ENCODE results near the gene DGKA.
A peak's percentile ranks its signal among the peaks of the same experiment; 100 is the strongest.
"Not testable (repeated sequence)": the region's sequence is repeated elsewhere in the genome, so short reads cannot be mapped to it uniquely, and the experiment has no call there.

DGKA gene

DNA sequence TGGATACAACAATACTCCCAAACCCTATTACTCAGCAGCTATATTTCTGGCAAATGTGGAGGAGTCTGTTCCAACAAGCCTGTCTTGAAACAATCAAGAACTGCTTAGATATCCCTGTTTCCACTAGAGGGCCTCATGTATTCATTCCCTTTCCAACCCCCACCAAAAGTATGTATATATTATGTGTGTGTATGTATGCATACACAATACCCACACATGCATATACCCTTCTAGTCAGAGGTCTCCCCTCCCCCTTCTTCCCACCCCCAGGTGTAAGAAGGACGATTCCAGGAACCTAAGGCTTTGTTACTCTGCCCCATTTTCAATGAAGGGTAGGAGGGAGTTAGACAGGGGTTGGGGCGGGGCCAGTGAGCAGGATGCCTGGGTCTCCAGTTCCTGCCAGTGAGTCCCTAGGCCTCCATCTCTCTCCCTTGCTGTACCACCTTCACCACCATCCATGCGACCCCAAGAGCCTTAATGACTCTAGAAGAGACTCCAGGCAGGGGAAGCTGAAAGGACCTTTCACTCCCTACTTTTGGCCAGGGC, at the start of gene DGKA:
Gene DGKA (plus strand): TSS at position 392 of the 546 bp plus-strand sequence. CDS start 5,342 bp downstream, outside the sequence.
- peak; percentile 87 for DNase-seq

DNA sequence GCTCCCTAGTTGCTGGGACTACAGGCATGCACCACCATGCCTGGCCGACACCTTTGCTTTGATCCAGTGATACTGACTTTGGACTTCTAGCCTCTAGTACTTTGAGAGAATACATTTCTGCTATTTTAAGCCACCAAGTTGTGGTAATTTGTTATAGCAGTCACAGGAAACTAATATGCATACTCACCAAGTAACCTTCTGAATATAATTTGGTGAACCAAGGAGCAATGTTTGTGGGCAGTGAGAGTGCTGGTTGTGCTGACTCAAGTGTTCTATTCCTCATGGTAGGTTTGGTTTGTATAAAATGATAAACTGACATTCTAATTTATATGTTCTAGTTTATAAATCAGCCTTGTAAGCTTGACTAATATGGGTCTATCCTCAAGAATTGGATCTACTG, 45.8 kb upstream of the DGKA start:
- DNase-seq, result no peak

DNA sequence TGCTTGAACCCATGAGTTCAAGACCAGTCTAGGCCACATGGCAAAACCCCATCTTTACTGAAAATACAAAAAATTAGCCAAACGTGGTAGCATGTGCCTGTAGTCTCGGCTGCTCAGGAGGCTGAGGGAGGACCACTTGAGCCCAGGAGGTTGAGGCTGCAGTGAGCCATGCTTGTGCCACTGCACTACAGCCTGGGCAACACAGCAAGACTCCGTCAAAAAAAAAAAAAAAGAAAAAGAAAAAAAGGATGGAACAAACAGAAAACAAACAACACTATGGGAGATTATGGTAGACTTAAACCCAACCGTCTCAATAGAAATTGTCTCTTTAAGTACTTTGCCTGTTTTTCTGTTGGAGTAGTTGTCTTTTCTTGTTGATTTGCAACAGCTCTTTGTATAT, 39.7 kb upstream of the DGKA start:
- DNase-seq, result no peak

DNA sequence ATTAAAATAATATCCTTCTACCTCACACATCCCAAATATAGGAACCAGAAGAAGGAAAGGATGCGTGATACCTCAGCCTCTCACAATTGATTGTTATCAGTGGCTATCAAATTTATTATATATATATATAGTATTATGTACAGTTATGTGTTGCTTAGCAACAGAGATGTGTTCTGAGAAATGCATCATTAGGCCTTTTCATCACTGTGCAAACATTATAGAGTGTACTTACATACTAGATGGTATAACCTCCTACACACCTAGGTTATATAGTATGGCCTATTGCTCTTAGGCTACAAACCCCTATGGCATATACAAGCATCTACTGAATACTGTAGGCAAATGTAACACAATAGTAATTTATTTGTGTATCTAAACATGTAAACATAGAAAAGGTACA, 37.2 kb upstream of the DGKA start:
- DNase-seq, result no peak

DNA sequence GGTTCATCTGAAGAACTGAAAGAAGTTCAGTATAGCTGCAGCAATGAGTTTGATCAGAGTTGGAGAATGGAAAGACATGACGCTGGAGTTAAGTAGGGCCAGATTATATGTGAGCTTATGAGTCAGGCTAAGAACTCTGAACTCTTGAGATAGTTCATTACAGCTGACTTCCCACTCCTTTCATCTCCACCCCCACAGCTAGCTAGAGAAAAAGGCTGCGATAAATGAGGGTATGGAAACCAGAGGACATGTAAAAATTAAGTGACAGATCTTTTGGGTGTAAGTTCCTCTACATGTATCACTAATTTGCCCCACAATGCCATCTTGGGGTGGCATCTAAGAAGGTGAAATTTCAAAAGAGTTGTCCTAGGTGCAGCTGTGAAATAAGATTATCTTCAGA, 31.9 kb upstream of the DGKA start:
- DNase-seq, result no peak

DNA sequence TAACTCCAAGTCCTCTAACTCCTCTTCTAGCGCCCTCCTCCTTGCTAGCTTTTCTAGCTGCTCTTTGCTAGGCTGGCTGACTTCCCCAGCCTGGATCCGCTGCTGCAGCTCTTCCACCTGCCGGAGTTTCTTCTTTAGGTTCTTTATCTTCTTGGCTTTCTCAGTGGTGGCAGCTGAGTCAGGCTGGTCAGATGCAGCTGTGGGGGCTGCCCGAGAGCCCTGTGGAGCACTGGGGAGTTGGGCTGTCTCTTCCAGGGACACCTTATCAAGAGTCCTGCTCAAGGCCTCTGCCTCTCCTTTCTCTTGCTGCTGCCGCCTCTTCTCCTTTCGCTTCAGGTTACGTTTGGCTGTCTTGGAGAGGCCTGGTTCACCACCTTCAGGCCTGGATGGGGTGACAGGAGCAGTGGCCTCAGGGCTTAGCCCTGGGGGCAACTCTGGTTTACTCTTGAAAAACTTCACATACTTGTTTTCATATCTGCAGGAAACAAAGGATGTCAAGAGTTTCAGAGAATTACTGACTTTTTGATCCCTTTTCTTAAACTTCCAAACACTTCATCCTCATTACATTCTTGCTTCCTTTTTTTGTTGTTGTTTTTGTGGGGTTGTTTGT, 29.0 kb upstream of the DGKA start:
- no peak for DNase-seq

DNA sequence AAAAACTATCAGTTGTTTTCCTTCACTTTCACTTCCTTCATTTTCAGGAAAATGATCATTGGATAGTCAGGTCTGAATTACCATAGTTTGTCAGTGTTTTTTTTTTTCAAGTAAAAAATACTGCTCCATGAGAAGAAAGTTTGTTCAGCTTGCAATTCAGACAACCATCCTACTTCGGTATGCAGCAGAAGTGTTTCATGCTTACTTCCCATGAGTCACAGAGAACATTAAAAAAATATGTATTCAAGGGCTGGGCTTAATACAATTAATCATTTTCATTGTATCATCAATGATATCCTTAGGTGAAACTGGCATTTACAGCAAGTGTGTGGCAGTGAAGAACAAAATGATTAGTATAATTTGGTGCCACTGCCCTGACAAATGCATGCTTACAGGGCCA, 24.9 kb upstream of the DGKA start:
- DNase-seq, result no peak

DNA sequence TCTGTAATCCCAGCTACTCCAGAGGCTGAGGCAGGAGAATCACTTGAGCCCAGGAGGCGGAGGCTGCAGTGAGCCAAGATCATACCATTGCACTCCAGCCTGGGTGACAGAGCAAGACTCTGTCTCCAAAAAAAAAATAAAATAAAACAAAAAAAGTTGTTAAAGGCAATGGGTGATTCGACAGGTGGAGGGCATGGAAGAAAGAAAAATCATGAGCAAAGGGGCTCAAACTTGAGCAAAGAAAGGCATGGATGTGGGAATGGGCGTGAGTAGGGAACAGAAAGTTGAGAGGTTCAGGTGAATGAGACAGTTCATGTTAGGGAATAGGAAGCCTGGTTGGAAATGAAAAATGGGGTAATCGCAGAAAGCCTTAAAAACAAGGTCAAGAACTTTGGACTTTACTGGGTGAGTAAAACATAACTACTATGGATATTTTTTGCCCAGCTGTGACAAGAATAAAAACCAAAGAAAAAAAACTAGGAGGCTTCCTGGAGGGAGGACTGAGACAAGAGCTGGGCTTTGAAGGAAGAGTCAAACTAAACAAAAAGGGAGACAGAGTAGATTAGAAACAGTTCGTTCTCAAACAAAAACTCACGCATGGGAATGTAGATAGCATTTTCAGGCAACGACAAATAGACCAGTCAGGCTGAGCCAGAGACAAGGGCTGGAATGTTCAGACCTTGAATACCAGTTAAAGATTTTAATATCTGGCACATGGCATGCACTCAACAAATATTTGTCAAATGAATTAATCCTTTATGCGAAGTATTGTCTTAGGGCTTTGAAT, 22.0 kb upstream of the DGKA start:
- DNase-seq, result no peak

DNA sequence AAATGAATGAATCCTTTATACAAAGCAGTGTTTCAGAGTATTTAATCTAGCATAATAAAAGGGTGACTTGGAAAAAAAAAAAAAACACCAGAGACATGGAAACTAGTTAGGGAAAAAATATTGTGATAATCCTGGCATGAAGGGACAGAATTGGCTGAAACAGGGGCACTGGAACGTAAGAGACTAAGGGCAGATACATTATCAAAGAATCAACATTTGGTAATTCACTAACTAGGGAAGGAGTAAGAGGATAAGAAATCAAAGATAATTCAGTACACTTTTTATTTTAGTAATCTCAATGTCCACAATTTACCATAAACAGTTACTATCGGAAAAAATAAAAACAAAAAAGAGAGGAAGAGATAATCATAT, 21.5 kb upstream of the DGKA start:
- no peak for DNase-seq

DNA sequence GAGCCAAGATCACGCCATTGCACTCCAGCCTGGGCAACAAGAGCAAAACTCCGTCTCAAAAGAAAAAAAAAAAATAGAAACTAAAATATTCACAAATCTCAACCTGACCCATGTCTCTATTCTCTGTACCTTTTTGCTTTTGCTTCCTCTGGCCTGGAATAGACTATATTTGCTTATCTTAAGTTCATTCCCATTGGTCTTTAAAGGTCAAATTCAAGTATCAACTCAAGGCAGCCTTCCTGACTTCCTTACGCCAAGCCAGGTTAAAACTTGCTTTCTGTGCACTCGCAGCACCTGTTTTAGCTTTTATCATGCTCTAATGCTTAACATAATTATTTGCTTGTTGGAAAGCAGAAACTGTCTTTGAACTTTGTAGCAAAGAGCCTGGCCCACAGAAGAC, 18.1 kb upstream of the DGKA start:
- no peak for DNase-seq

DNA sequence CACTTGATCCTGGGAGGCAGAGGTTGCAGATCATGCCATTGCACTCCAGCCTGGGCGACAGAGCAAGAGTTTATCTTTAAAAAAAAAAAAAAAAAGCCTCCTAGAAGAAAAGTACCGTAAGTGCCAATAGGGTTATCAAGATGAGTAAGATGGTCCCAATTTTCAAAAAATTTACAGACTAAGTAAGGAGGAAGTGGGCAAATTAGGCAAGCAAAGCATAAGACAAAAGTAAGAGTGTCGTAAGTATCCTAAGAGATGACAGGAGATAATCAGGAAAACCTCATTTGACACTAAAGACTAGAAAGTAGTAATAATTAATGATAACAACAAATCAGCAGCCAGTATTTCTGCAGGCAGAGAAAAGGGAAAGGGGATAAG, 15.5 kb upstream of the DGKA start:
- no peak for DNase-seq

DNA sequence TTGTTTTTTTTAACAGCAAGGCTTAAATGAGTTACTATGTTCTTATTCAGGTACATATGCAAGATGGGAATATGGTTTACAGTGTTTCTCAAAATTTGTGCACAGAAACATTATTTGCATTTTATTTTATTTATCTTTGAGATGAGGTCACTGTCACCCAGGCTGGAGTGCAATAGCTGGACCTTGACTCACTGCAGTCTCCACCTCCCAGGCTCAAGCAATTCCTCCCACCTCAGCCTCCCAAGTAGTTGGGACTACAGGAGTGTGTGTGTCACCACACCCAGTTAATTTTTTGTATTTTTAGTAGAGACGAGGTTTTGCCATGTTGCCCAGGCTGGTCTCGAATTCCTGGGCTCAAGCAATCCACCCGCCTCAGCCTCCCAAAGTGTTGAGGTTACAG, 11.9 kb upstream of the DGKA start:
- not testable (repeated sequence) for DNase-seq

DNA sequence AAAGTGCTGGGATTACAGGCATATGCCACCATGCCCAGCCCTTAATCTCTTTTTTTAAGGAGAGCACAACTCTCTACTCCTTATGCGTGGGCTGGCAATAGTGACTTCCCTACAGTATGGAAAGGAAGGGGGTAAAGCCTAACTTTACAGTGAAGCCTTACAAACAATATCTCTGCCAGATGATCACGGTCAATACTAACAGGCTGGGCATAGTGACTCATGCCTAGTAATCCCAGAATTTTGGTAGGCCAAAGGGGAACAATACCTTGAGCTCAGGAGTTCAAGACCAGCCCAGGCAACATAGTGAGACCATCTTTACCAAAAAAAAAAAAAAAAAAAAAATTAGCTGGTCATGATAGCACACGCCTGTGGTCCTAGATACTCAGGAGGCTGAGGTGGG, 8.8 kb upstream of the DGKA start:
- no peak for DNase-seq

DNA sequence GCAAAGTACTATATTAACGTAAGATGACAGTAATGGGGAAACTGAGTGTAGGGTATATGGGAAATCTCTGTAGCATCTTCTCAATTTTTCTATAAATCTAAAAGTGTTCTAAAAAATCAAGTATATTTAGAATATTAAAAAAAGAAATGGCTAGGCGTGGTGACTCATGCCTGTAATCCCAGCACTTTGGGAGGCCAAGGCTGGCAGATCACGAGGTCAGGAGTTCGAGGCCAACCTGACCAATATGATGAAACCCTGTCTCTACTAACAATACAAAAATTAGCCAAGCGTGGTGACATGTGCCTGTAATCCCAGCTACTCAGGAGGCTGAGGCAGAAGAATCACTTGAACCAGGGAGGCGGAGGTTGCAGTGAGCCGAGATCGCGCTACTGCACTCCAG, 7.3 kb upstream of the DGKA start:
- not testable (repeated sequence) for DNase-seq

DNA sequence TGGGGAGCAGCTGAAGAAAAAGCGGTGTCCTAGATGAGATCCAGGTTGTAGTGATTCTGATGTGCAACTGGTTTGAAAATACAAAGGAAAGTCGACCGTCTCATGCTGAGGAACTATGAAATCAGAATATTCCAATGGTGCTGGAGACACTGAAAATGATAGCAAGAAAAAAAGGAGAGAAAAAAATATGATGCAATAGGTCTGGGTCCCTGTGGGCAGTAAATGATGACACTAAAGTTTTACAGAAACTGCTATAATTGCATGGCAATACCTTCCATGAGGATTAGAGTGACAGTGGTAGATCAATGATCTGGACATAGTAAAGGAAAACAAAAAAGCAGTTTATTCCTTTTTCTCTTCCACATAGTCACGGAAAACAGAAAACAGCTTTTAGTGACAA, 5.6 kb upstream of the DGKA start:
- DNase-seq, result no peak

DNA sequence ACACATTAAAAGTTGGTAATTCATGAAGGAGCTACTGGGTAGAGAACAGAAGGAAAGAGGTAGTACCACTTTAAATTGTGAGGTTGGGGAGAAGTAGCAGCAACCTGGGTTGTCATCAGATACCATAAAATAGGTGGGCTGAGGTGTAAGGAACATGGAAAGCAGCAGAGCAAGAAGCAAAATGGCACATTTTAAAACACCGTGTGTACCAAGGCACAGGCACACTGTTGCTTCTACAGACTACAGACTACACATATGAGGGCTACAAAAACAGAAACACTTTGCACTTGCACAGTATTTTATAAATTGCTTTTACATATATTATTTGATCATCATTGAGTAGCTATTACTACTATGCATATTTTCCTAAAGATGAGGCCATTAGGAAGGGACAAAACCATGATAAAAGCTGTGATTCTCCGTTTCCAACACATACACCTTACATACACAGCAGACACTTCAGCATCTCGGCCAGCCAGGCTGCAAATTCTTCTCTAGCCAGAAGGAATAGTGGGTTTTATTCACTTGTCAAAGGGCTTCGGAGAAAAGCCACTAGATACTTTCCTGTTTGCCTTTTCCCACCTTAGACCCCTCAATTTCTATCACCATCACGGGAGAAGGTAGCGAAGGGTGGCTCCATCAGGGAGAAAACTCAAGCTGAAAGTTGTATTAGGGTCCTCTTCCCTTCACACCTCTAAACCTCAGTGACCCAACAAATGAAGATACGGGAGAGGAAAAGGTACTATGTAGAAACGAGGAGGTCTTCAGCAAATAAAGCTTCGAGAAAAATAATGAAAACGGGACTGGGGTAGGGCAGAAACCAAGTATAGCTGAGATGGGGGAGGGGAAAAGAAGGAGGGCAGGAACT, 4.9 kb upstream of the DGKA start:
- DNase-seq, result no peak

DNA sequence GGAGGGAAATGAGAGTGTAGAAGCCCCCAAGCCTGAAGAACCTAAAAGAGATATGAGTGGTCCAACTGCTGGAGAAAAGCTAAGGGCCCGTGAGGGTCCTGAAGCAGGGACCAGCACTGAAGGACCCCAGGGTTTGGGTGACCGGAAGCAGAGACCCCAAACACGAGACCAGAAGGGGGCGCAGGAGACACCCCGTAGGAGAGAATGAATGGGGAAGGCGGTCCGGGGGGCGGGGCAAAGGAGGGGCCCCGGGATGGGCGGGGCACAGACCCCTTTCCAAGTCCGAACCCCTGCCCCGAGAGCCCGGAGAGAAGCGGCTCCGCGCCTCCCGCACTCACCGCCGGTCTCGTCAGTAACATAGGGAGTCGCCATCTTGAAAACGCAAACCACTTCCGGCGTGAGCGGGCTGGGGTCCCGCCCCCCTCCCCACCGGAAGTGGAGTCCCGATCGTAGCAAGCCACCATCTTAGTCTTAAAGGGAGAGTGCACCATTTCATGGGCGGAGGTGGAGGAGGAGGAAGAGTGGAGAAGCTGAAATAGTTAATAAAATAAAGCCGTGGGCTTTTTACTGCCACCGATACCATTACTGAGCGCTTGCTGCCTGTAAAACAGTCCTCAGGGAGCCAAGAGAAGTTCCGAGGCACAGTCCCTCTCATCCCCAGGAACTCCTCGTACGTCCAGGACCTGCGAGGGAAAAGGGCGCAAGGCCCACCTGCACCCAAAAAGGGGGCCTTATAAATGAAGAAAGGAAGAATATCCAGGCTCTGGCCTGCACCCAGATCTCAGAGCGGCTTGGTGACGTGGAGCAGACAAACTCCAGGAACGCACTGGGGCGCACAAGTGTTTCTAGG, 4.0 kb upstream of the DGKA start:
- DNase-seq, result peak; percentile 95

DNA sequence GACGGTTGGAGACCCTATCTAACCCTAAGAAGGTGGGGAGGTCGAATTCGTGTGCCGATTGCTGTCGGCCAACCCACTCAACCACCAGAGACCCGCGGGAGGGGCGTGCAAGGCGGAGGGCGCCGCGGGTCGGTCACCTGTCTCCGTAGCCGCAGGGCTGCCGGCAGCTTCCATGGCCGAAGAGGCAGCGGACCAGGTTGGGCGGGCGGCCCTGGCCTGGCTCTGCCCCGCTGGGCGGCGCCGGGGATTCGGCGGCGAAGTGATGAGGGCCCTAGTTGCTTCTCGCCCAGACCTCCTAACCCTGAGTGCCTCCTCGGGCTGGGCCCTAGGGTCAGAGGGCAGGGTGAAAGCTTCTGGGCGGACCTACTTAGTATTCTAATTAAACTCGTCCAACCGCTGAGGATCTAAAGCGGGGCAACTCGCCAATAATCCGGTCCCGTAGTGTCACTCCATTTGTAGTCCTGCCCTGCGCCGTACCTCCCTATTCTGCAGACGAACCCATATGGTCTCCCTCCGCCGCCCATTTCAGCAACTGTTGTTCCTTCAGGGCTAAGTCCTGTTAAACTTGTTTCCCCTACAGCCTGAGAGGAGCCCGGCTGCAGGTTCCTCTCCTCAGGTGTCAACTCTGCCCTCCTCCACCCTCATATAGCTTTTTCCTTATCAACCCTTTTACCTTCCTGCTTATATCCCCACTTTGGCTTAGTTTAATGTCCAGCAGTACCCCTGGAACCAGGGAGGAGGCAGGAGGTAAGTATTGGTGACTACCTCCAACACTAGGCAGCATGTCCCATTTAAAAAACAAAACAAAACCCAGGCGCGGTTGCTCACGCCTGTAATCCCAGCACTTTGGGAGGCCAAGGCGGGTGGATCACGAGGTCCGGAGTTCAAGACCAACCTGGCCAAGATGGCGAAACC, 3.1 kb upstream of the DGKA start, which contains the start of gene PYM1:
Gene PYM1 (minus strand): TSS at position 307 of the 915 bp plus-strand sequence. CDS start 133 bp downstream, at position 174.
- DNase-seq, result peak; percentile 91

DNA sequence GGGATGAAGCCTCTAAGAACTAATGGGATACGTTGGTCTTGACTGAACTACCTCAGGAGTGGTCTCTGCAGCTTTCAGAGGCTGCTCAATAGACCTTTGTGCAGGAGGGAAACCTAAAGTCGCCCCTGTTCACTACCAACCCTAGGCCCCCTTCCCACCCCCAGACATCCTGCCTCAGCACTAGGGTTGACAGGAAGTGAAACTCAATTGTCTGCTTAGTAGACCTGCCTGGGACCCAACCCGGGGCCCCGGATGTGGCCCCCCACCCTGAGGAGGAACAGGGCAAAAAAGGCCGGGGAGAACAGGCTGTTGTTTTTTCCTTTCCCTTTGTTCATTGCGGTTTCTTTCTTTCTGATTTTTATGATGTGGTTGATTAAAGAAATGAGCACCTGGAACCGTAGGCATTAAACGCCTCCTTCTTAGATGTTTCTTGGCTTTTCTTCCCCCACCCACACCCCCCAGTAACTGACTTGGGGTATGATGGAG, 1.6 kb upstream of the DGKA start:
- peak; percentile 93 for DNase-seq

DNA sequence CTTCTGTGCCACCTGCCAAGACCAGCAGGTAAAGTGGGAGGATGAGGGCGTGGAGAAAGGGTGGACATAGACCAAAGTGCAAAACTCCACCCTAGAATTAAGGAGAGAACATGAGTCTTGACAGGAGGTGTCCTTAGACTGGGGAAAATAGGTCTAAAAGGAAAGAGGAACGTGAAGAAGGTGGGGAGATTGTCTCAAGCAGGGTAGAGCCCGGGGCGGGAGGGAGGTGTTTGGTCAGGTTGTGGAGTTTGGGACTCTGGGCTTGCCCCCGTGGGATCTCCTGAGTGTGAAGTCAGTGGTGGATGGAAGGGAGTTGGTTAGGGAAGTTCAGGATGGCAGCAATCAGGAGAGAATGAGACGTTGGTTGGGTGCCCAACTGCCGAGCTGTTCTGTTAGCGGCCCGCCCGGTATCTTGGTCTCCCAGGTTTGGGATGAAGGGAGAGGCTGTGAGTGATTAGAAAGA, 386 bp downstream of the DGKA start:
- no peak for DNase-seq

All from activated CD4-positive, alpha-beta T cell treated with anti-CD3 and anti-CD28 coated beads, Interleukin-2, Interleukin-6, amounts not matched to agents 100 ng/mL and 50 ng/mL, durations not matched to agents 16 hours and 8 hours (primary cell).